NCI-H2196 (cell line): ENCODE data around the gene ADRM1.

Experiments used
- DNase-seq: peaks from one replicate; lab custom pipeline; 2025; ENCODE audit not compliant: unreplicated experiment; lab: John Stamatoyannopoulos, UW

Gene ADRM1

GRCh38 chr20:62280303-62280702 is 22.5 kb upstream of the ADRM1 start:
- no peak for DNase-seq

GRCh38 chr20:62281161-62281933 is 21.4 kb upstream of the ADRM1 start:
- no peak for DNase-seq

- DNase-seq, result no peak
These were observed 20.7 kb upstream of the ADRM1 start for GRCh38 chr20:62282103-62282502.

GRCh38 chr20:62282877-62283503 is 19.8 kb upstream of the ADRM1 start:
- DNase-seq, result no peak

- no peak for DNase-seq
These were observed 18.3 kb upstream of the ADRM1 start for GRCh38 chr20:62284448-62284847.

GRCh38 chr20:62285151-62285550 is 17.6 kb upstream of the ADRM1 start:
- no peak for DNase-seq

- DNase-seq, result no peak
These were observed 17.1 kb upstream of the ADRM1 start for GRCh38 chr20:62285722-62286121.

- no peak for DNase-seq
These were observed 16.2 kb upstream of the ADRM1 start for GRCh38 chr20:62286493-62287064.

GRCh38 chr20:62287129-62287528 is 15.7 kb upstream of the ADRM1 start:
- DNase-seq, result no peak

GRCh38 chr20:62287759-62288534 is 14.8 kb upstream of the ADRM1 start:
- no peak for DNase-seq

GRCh38 chr20:62288535-62289105 is 14.2 kb upstream of the ADRM1 start:
- no peak for DNase-seq

GRCh38 chr20:62289131-62289530 is 13.7 kb upstream of the ADRM1 start:
- DNase-seq, result no peak

GRCh38 chr20:62289898-62290297 is 12.9 kb upstream of the ADRM1 start:
- no peak for DNase-seq

GRCh38 chr20:62291251-62292066 is 11.3 kb upstream of the ADRM1 start:
- DNase-seq, result no peak

GRCh38 chr20:62292108-62292507 is 10.7 kb upstream of the ADRM1 start:
- no peak for DNase-seq

GRCh38 chr20:62293111-62293784 is 9.5 kb upstream of the ADRM1 start:
- no peak for DNase-seq

- DNase-seq, result no peak
These were observed 8.9 kb upstream of the ADRM1 start for GRCh38 chr20:62293946-62294345.

- DNase-seq, result no peak
These were observed 8.3 kb upstream of the ADRM1 start for GRCh38 chr20:62294516-62294915.

GRCh38 chr20:62296724-62297448 is 5.9 kb upstream of the ADRM1 start:
- DNase-seq, result no peak
